Measurements from ENCODE around the gene TTC7B. TPM values are rescaled to one million over a fixed set of nuclear protein-coding genes. Genes with fewer than 3 reads are reported as not detected.

TTC7B gene
- total and polyA plus RNA-seq, 10 of the 15 experiments (the other 5 are each of a cell fraction or from before 2014, with no cell fraction given): under 0.01 to 1.1 (median 0.26) TPM; not detected in 2

DNA sequence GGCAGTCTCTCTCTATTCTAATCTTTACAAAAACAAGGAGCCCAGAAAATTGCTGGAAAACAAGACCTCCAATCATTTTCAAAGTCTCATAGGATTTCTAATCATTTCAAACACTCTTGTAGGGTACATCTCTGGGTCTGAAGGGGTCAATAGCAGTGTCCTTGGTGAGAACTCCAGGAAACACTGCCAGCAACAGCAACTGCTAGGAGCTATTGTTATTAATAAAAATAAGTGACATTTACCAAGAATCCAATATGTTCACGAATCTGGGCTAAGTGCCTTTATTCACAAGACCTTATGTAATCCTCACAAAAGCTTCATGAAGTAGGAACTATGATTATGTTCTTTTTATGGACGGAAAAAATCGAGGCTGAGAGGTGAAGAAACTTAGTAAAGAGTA lies 72.8 kb downstream of the TTC7B start:
- in situ Hi-C loops (cut with MboI): no loop called here
- TF ChIP-seq ZNF217 (IDR thresholded peaks at IDR 0.05) (no peak), ZBTB33 (IDR thresholded peaks at IDR 0.05) (no peak), PAX5 (IDR thresholded peaks at IDR 0.05; ENCODE audit: borderline replicate concordance, low read depth, low read length) (no peak), FOXK2 (IDR thresholded peaks at IDR 0.05) (no peak), TCF7 (IDR thresholded peaks at IDR 0.05; ENCODE audit: borderline replicate concordance) (no peak), KLF5 (IDR thresholded peaks at IDR 0.05; ENCODE audit: partially characterized antibody) (no peak), NR2F1 (conservative IDR thresholded peaks at IDR 0.05) (no peak), PAX8 (IDR thresholded peaks at IDR 0.05) (no peak)
- SMC1A ChIA-PET (ENCODE audit: uncharacterized antibody, unreplicated experiment): no interaction called here

More for the DNA sequence above, 72.8 kb downstream of the TTC7B start:
- H3K27me3 ChIP-seq (replicated peaks in 1 of 2; ENCODE audit: control insufficient read depth in 2 of 2, insufficient read depth in 2 of 2, low read length in 1 of 2): no peaks in the 10 kb centered on the region
- FAIRE-seq (no peak), ATAC-seq (no peak), DNase-seq (ENCODE audit: low read depth, low spot score) (no peak)
- H3K4me3 ChIP-seq: no peak overlapping the region
- no peak overlapping the region for H2AFZ ChIP-seq (ENCODE audit: control insufficient read depth, low read depth, low read length)
- no peak overlapping the region for H3K4me2 ChIP-seq (ENCODE audit: control insufficient read depth, insufficient read depth)
- intact Hi-C loops (cut with micrococcal nuclease; ENCODE audit: unreplicated experiment): no loop called here
- ChIA-PET POLR2A (no interaction called here), CTCF (interaction anchor here (0.8 to 1.3 kb wide), 3 partner anchors 15 to 1098 kb away, joined by 3 to 9 read pairs (median 3); no protein-coding TSS in a partner anchor), RAD21 (ENCODE audit: unreplicated experiment) (no interaction called here)
- no peaks in the 10 kb centered on the region for H4K20me1 ChIP-seq (ENCODE audit: control insufficient read depth, insufficient read depth)
- H3K9me3 ChIP-seq (replicated peaks; ENCODE audit: control insufficient read depth, insufficient read depth, low read length): no peaks in the 10 kb centered on the region
- 4% methylated on average over 3 of the region's 3 CpGs for WGBS (ENCODE audit: insufficient coverage, insufficient replicate concordance, low lambda C conversion rate, missing lambda C conversion rate)
- BruUV-seq (replicated peaks): no TSS peak
- no peak overlapping the region for H3K27ac ChIP-seq (ENCODE audit: control insufficient read depth, insufficient read depth)
- H3K79me2 ChIP-seq (ENCODE audit: control insufficient read depth, insufficient read depth, low read length): no peaks in the 10 kb centered on the region
- no peaks in the 10 kb centered on the region for H3K36me3 ChIP-seq (ENCODE audit: control insufficient read depth in 2 of 2, insufficient read depth in 2 of 2, low read length in 1 of 2)
- no peaks in the 10 kb centered on the region for H3K4me1 ChIP-seq (ENCODE audit: control insufficient read depth, insufficient read depth, low read length)
- no peak overlapping the region for H3K9ac ChIP-seq (ENCODE audit: control insufficient read depth, insufficient read depth, low read length)
